SK-N-MC (cell line): ENCODE data around the gene TMEM52.

Experiments used
- DNase-seq: peaks from one replicate; pipeline ENCODE4 v3.0.0-alpha.2; 2011; ENCODE audit warnings: low read depth, low spot score
- H3K27ac ChIP-seq: fragments of 200-600 bp; sonication (generic); 2 replicates; pipeline ENCODE4 v1.5.1; 2016; ENCODE audit warnings: mixed run types
- H3K36me3 ChIP-seq: fragments of 200-600 bp; sonication (generic); 2 replicates; pipeline ENCODE4 v1.6.1; 2017; ENCODE audit warnings: antibody characterized with exemption, low read length, mixed read lengths; ENCODE audit not compliant: insufficient read depth
- H3K4me3 ChIP-seq: fragments of 200-600 bp; sonication (generic); 2 replicates; pipeline ENCODE4 v1.5.1; 2016
- H3K9ac ChIP-seq: fragments of 200-600 bp; sonication (generic); 2 replicates; pipeline ENCODE4 v1.8.0; 2017; ENCODE audit warnings: mixed run types, mixed read lengths; ENCODE audit not compliant: insufficient read length
- H3K9me3 ChIP-seq: fragments of 200-600 bp; sonication (generic); 2 replicates; pipeline ENCODE4 v1.6.1; 2017; ENCODE audit warnings: low read depth, mild to moderate bottlenecking, antibody characterized with exemption, low read length, moderate library complexity, mixed read lengths
- EZH2 ChIP-seq: fragments of 200-600 bp; sonication (generic); IDR thresholded peaks from one replicate; pipeline ENCODE4 v1.6.1; 2017; ENCODE audit warnings: antibody characterized with exemption
- FOXP2 ChIP-seq: optimal IDR thresholded peaks from 2 replicates; pipeline ENCODE3; 2011; ENCODE audit warnings: mild to moderate bottlenecking, moderate library complexity; ENCODE audit not compliant: insufficient read depth; ENCODE audit errors: extremely low read length, control extremely low read depth
- POLR2AphosphoS5 ChIP-seq: IDR thresholded peaks from 2 replicates; pipeline ENCODE4 v1.6.1; 2012; ENCODE audit warnings: mild to moderate bottlenecking, low read depth, low read length, borderline replicate concordance

TMEM52 gene

GRCh38 chr1:1960480-1961196 is 41.6 kb upstream of the TMEM52 start:
- Histone ChIP-seq H3K36me3 (no peaks in the 10 kb centered on the region), H3K4me3 (no peak overlapping the region)

GRCh38 chr1:1959840-1960479 is 40.9 kb upstream of the TMEM52 start:
- no peak overlapping the region for H3K27ac ChIP-seq
- H3K36me3 ChIP-seq = no peaks in the 10 kb centered on the region
- no peaks in the 10 kb centered on the region for H3K9me3 ChIP-seq
- H3K4me3 ChIP-seq = no peak overlapping the region
- no peak for DNase-seq
- no peak overlapping the region for H3K9ac ChIP-seq
- TF ChIP-seq FOXP2 (no peak), POLR2AphosphoS5 (no peak), EZH2 (no peak)

More at GRCh38 chr1:1960480-1961196, 41.6 kb upstream of the TMEM52 start:
- no peak for DNase-seq
- Histone ChIP-seq H3K9me3 (no peaks in the 10 kb centered on the region), H3K9ac (no peak overlapping the region), H3K27ac (no peak overlapping the region)
- TF ChIP-seq EZH2 = no peak
- TF ChIP-seq FOXP2 = no peak
- no peak for TF ChIP-seq POLR2AphosphoS5

- no peak overlapping the region for H3K9ac ChIP-seq
These were observed 40.4 kb upstream of the TMEM52 start for GRCh38 chr1:1959459-1959839.

GRCh38 chr1:1958071-1958541 is 39.0 kb upstream of the TMEM52 start:
- Histone ChIP-seq H3K9ac (no peak overlapping the region), H3K36me3 (no peaks in the 10 kb centered on the region), H3K4me3 (no peak overlapping the region), H3K27ac (no peak overlapping the region), H3K9me3 (no peaks in the 10 kb centered on the region)
- TF ChIP-seq POLR2AphosphoS5 = no peak
- TF ChIP-seq FOXP2 = no peak
- TF ChIP-seq EZH2 = no peak
- DNase-seq = no peak

More at GRCh38 chr1:1959459-1959839, 40.4 kb upstream of the TMEM52 start:
- DNase-seq = no peak
- TF ChIP-seq POLR2AphosphoS5 = no peak
- no peak for TF ChIP-seq FOXP2
- no peak for TF ChIP-seq EZH2
- Histone ChIP-seq H3K4me3 (no peak overlapping the region), H3K27ac (no peak overlapping the region), H3K36me3 (no peaks in the 10 kb centered on the region), H3K9me3 (no peaks in the 10 kb centered on the region)

- Histone ChIP-seq H3K4me3 (no peak overlapping the region), H3K9me3 (no peaks in the 10 kb centered on the region), H3K36me3 (no peaks in the 10 kb centered on the region), H3K27ac (no peak overlapping the region), H3K9ac (no peak overlapping the region)
- TF ChIP-seq EZH2 (no peak), FOXP2 (no peak), POLR2AphosphoS5 (no peak)
- no peak for DNase-seq
These were observed 38.5 kb upstream of the TMEM52 start for GRCh38 chr1:1957533-1957961.

- H3K27ac ChIP-seq = no peak overlapping the region
- H3K9ac ChIP-seq = no peak overlapping the region
- TF ChIP-seq FOXP2 (no peak), POLR2AphosphoS5 (no peak), EZH2 (no peak)
- no peak overlapping the region for H3K4me3 ChIP-seq
- no peak for DNase-seq
- H3K9me3 ChIP-seq = no peaks in the 10 kb centered on the region
- no peaks in the 10 kb centered on the region for H3K36me3 ChIP-seq
These were observed 37.8 kb upstream of the TMEM52 start for GRCh38 chr1:1956586-1957532.

GRCh38 chr1:1956101-1956500 is 37.0 kb upstream of the TMEM52 start:
- H3K27ac ChIP-seq = no peak overlapping the region
- H3K9ac ChIP-seq = no peak overlapping the region
- DNase-seq = no peak
- TF ChIP-seq FOXP2 = no peak
- no peak for TF ChIP-seq POLR2AphosphoS5
- TF ChIP-seq EZH2 = no peak
- H3K9me3 ChIP-seq = no peaks in the 10 kb centered on the region
- no peak overlapping the region for H3K4me3 ChIP-seq
- no peaks in the 10 kb centered on the region for H3K36me3 ChIP-seq
